Heart right ventricle (tissue), 16 donors: Measurements from ENCODE around the gene PORCN. TPM values are rescaled to one million over a fixed set of nuclear protein-coding genes. Genes with fewer than 3 reads are reported as not detected.
A peak's percentile ranks its signal among the peaks of the same experiment; 100 is the strongest.
"Not testable (repeated sequence)": the region's sequence is repeated elsewhere in the genome, so short reads cannot be mapped to it uniquely, and the experiment has no call there.

Source experiments
- ATAC-seq, 8 donors: fragments of 200-7000 bp; cut with Tn5 transposase; one replicate each; pipeline ENCODE4 v1.9.1; 2020; ENCODE audit warnings: mild to moderate bottlenecking in 8 of 8, moderate library complexity in 8 of 8, moderate number of reproducible peaks in 1 of 8
- DNase-seq, 2 donors: peaks; one replicate each; pipeline ENCODE4 v3.0.0-alpha.2; 2020
- H3K27ac ChIP-seq, 10 donors: fragments of 200-600 bp; sonication (generic) in 2 of 10; one replicate each; pipeline versions ENCODE4 v1.5.0 to v1.8.0; 2020 to 2022; ENCODE audit warnings: mild to moderate bottlenecking in 3 of 10
- H3K27me3 ChIP-seq, 7 donors: fragments of 200-600 bp; one replicate each; pipeline ENCODE4 v1.8.0; 2021 to 2022; ENCODE audit warnings: mild to moderate bottlenecking in 2 of 7
- H3K36me3 ChIP-seq, 9 donors: fragments of 200-600 bp; sonication (generic) in 1 of 9; one replicate each; pipeline versions ENCODE4 v1.5.0 to v1.8.0; 2020 to 2022; ENCODE audit warnings: mild to moderate bottlenecking in 2 of 9
- H3K4me1 ChIP-seq, 9 donors: fragments of 200-600 bp; sonication (generic) in 1 of 9; one replicate each; pipeline versions ENCODE4 v1.5.0 to v1.8.0; 2020 to 2022; ENCODE audit warnings: mild to moderate bottlenecking in 4 of 9
- H3K4me3 ChIP-seq, 10 donors: fragments of 200-600 bp; sonication (generic) in 2 of 10; one replicate each; pipeline versions ENCODE4 v1.5.0 to v1.8.0; 2020 to 2022; ENCODE audit warnings: mild to moderate bottlenecking in 7 of 10, moderate library complexity in 2 of 10
- H3K9me3 ChIP-seq, 11 donors: fragments of 200-600 bp in 10 of 11; sonication (generic) in 2 of 11; one replicate each; pipeline versions ENCODE4 v1.5.0 to v1.8.0; 2013 to 2022; ENCODE audit warnings: mild to moderate bottlenecking in 2 of 11, control low read depth in 1 of 11, moderate library complexity in 1 of 11
- WGBS, 2 donors: extraction: QIAGEN DNeasy Blood & Tissue Kit; methylation state at CpG; one replicate each; pipeline ENCODE4 v1.1.7; 2013; ENCODE audit warnings: inconsistent platforms in 1 of 2; 5-methylcytosine and 5-hydroxymethylcytosine counted together
- intact Hi-C, 10 donors: fragments of 100-400 bp; cut with DNase I; formaldehyde crosslinking; loops; one replicate each; pipeline versions ENCODE4 v1.11.1 to v1.14.2; 2022
- polyA plus RNA-seq, 2 donors: library from polyadenylated mRNA; stranded (reverse); fragments of 200-250 nt; gene quantifications; one replicate each; pipeline ENCODE4 v1.2.3, GENCODE V29; 2013
- total RNA-seq, 10 donors: library from RNA; stranded (reverse); fragmentation: NEBNext Ultra II Directional in 3 of 10; extraction: Animal tissue kit (Norgen Biotek cat#: 25700) in 3 of 10; gene quantifications; one replicate each; pipeline versions ENCODE4 v1.2.1 to v1.2.4, GENCODE V29; 2021 to 2023
- TF ChIP-seq, protein P1 (sequence below), 9 donors: fragments of 200-600 bp; sonication (generic) in 2 of 9; IDR thresholded peaks; one replicate each; pipeline versions ENCODE4 v1.5.0 to v1.8.0; 2021 to 2022; ENCODE audit warnings: antibody characterized with exemption in 9 of 9, mild to moderate bottlenecking in 5 of 9, moderate library complexity in 1 of 9
- donor health status: Arrhythmogenic right ventricular cardiomyopathy.
- donor health status: ischemic (EF 13 %, LVEDD 7.1; RV severe dilation, severe dysfunction).
- donor health status: healthy with polysubstance abuse.
- donor health status: DM: no; HTN: yes; CAD: no.
- donor health status: DM: no; HTN: no; CAD: no.
- donor health status: ischemic (EF 25% LVEDD 6.9; RV normal size, moderate dysfunction).
- donor health status: ischemic (EF 25% LVEDD 5.7; RV mildly dilated, moderate dysfunction).
- donor health status: healthy.
- donor health status: DM: yes; HTN: yes; CAD: no.
- donor health status: Ischemic cardiomyopathy.
- donor health status: ischemic (EF 35%, LVEDD 5.7; RV mildly dilated, moderate dysfunction).
- donor health status: nonischemic (EF 11% LVEDD 7.7; RV severe dilation, severe dysfunction).
- donor health status: DM: yes; HTN: yes; CAD: no.
- donor health status: PGD.
- donor health status: ischemic (EF 29% LVEDD 5.4; RV normal size, mild dysfunction).
- donor health status: nonischemic (EF 23%, LVEDD 6.1; RV moderate dilation, normal function).

The PORCN gene
- total and polyA plus RNA-seq, 12 donors = 9.9 to 26.7 (median 13.1) TPM

DNA sequence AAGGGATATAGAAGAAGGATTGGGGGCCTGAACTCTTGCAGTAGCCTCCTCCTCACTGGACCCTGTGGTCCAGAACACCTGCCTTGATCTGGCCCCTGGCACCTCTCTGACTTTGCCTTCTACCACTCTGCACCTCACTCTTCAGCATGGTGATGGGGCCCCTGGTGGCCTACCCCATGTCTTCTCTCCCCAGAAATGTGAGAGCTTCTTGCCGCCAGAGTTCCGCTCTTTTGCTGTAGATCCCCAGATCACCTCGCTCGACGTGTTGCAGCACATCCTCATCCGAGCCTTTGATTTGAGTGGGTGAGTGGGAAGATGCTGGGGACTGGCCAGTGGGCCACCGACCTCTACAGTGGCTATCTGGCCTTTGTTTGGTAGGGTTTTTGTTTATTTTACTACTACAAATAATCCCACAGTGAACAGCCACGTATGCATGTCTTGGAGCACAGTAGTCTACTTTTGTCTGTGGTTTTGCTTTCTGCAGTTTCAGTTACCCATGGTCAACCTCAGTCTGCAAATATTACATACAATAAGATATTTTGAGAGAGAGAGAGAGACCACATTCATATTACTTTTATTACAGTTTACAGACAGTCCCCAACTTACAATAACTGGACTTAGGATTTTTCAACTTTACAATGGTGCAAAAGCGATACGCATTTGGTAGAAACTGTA, 32.5 kb downstream of the PORCN start:
- 86 to 88% methylated on average over 10 of the region's 10 CpGs for WGBS, 2 donors
- intact Hi-C loops = no loop called here
- DNase-seq (no peak), ATAC-seq (no peak)
- Histone ChIP-seq H3K4me1 (peaks cover 0 to 13% (median 6%) of the 10 kb centered on the region in 9 donors), H3K36me3 (peaks cover 0 to 37% (median 0%) of the 10 kb centered on the region in 9 donors), H3K27me3 (no peaks in the 10 kb centered on the region), H3K4me3 (no peak overlapping the region), H3K9me3 (no peaks in the 10 kb centered on the region), H3K27ac (peak overlapping the region in 1 of 10 donors; percentile 90)
- TF ChIP-seq, protein P1, sequence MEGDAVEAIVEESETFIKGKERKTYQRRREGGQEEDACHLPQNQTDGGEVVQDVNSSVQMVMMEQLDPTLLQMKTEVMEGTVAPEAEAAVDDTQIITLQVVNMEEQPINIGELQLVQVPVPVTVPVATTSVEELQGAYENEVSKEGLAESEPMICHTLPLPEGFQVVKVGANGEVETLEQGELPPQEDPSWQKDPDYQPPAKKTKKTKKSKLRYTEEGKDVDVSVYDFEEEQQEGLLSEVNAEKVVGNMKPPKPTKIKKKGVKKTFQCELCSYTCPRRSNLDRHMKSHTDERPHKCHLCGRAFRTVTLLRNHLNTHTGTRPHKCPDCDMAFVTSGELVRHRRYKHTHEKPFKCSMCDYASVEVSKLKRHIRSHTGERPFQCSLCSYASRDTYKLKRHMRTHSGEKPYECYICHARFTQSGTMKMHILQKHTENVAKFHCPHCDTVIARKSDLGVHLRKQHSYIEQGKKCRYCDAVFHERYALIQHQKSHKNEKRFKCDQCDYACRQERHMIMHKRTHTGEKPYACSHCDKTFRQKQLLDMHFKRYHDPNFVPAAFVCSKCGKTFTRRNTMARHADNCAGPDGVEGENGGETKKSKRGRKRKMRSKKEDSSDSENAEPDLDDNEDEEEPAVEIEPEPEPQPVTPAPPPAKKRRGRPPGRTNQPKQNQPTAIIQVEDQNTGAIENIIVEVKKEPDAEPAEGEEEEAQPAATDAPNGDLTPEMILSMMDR (IDR thresholded peaks at IDR 0.05) = no peak

DNA sequence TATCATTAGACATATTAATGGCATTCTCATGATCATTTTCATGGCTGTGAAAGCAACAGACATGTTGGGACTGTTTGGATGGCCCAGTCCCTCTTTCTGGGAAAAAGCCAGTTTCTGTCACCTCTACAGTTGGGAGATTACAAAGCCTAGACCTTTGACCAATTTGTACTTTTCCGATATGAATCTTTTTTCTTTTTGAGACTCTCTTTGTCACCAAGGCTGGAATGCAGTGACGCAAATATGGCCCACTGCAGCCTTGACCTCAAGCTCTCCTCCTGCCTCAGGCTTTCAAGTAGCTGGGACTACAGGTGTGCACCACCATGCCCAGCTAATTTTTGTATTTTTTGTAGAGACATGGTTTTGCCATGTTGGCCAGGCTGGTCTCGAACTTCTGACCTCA, 40.1 kb downstream of the PORCN start:
- intact Hi-C loops = no loop called here
- DNase-seq (no peak), ATAC-seq (no peak)
- TF ChIP-seq, protein P1 (IDR thresholded peaks at IDR 0.05) = no peak
- Histone ChIP-seq H3K27me3 (no peaks in the 10 kb centered on the region), H3K9me3 (no peaks in the 10 kb centered on the region), H3K36me3 (peaks cover 0 to 76% (median 0%) of the 10 kb centered on the region in 9 donors), H3K4me1 (no peaks in the 10 kb centered on the region), H3K4me3 (no peak overlapping the region), H3K27ac (no peak overlapping the region)
- WGBS, 2 donors = 93 to 96% methylated on average over 3 of the region's 3 CpGs

DNA sequence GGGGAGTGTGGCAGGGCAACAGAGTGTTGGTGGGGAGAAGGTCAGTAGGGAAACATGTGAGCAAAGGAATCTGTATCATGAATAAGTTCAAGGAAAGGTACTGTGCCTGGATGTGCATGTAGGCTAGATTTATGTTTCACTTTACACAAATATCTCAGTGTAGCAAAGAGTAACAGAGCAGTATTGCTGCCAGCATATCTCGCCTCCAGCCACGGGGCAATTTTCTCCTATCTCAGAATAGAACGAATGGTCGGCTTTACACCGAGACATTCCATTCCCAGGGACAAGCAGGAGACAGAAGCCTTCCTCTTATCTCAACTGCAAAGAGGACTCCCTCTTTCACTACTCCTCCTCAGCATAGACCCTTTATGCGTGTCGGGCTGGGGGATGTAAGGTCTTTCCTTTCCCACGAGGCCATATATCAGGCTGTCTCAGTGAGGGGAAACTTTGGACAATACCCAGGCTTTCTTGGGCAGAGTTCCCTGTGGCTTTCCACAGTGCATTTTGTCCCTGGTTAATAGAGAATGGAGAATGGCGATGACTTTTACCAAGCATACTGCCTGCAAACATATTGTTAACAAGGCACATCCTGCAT, 47.0 kb downstream of the PORCN start:
- peak overlapping the region in 5 of 10 donors; percentile 35 to 60 (median 52) for H3K27ac ChIP-seq
- H3K9me3 ChIP-seq, H3K4me1 ChIP-seq, DNase-seq, H3K27me3 ChIP-seq, H3K4me3 ChIP-seq, intact Hi-C loops, ATAC-seq: not testable (repeated sequence)
- WGBS, 2 donors = 31 to 41% methylated on average over 9 of the region's 9 CpGs
- peaks cover 0 to 77% (median 0%) of the 10 kb centered on the region in 9 donors for H3K36me3 ChIP-seq

DNA sequence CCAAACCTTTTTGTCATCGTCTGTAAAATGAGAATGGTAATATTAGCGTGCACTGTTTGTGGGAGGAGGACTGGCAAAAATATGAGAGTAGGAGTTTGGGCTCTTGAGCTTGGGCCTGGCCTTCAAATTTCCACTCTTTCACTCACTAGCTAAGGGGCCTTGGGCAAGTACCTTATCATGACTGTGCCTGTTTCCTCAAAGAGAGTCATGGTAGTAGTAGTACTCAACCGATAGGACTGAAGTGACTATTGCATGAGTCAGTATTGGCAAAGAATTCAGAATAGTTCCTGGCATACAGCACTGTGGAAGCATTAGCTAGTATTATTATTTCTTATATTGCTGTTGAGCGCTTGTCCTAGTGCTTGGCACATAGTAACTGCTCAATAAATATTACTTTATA, 49.5 kb downstream of the PORCN start:
- Histone ChIP-seq H3K4me1 (peaks cover 0 to 7% (median 0%) of the 10 kb centered on the region in 9 donors), H3K9me3 (no peaks in the 10 kb centered on the region), H3K36me3 (peaks cover 0 to 70% (median 0%) of the 10 kb centered on the region in 9 donors), H3K27me3 (no peaks in the 10 kb centered on the region), H3K27ac (no peak overlapping the region), H3K4me3 (no peak overlapping the region)
- ATAC-seq = peak in 6 of 8 donors; percentile 56 to 91 (median 72)
- no peak for DNase-seq
- WGBS, 2 donors = 69 to 74% methylated on average over 4 of the region's 4 CpGs
- intact Hi-C loops = no loop called here
- TF ChIP-seq, protein P1 (IDR thresholded peaks at IDR 0.05) = no peak

DNA sequence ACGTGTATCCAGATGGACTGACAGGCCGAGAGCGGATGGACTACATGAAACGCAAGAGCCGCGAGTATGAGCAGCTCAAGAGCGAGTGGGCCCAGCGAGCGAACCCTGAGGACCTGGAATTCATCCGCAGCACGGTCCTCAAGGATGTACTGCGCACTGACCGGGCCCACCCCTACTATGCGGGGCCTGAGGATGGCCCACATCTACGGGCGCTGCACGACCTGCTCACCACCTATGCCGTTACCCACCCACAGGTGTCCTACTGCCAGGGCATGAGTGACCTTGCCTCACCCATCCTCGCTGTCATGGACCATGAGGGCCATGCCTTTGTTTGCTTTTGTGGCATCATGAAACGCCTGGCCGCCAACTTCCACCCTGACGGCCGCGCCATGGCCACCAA, 50.8 kb downstream of the PORCN start:
- Histone ChIP-seq H3K36me3 (peaks cover 0 to 64% (median 0%) of the 10 kb centered on the region in 9 donors), H3K4me3 (no peak overlapping the region), H3K27ac (no peak overlapping the region), H3K9me3 (no peaks in the 10 kb centered on the region), H3K27me3 (no peaks in the 10 kb centered on the region), H3K4me1 (peaks cover 0 to 10% (median 0%) of the 10 kb centered on the region in 9 donors)
- intact Hi-C loops = no loop called here
- TF ChIP-seq, protein P1 (IDR thresholded peaks at IDR 0.05) = no peak
- WGBS, 2 donors = 97 to 100% methylated on average over 20 to 24 of the region's 24 CpGs
- DNase-seq (no peak), ATAC-seq (no peak)
